ENCODE data around the gene HMGB2.

Gene HMGB2

DNA sequence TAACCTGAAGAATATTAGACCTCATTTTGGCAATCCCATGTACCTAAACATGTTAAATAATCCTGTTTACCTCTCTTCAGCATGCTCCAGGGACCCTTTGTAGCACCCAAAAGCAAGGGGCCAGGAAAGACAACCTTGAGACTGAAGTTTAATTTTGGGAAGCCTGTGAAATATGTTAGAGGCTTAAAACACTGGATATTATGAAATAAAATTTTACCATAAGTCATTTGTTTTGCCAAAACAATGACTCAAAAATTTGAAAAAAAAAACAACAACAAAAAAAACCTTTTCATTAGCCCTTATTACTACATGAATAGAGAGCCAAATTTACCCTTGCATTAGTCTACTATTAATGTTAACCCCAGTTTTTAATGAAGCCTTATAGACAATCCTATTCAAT lies 49.7 kb downstream of the HMGB2 start:
- DNase-seq (ENCODE audit: insufficient read length, low spot score) (no peak), FAIRE-seq (no peak)
- TF ChIP-seq TAF1 (IDR thresholded peaks at IDR 0.05; ENCODE audit: low read depth, low read length) (no peak), POU2F2 (IDR thresholded peaks at IDR 0.05; ENCODE audit: low read depth, low read length) (no peak), PAX5 (IDR thresholded peaks at IDR 0.05; ENCODE audit: insufficient read depth, low read length, severe bottlenecking) (no peak), POLR2AphosphoS5 (IDR thresholded peaks at IDR 0.05; ENCODE audit: low read depth, low read length) (no peak), SPI1 (IDR thresholded peaks at IDR 0.05; ENCODE audit: low read depth, low read length) (no peak), POLR2A (IDR thresholded peaks at IDR 0.05; ENCODE audit: low read depth, low read length) (no peak)

DNA sequence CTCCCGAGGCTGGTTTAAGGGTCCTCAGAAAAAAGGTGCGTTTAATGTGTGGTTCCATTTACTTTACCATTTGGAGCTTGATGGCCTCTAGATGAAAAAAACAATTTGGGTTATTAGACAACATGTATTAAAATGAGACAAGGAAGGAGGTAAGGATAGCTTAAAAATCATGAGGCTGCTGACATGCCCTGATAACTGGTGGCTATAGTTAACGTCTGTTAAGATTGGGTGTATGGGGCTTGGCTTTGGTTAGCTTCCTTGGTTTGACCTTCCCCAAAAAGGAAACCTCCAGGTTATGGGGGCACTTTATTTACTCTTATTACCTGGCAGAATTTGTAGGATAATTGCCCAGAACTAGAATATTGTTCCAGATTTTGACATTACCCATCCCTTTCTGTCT lies 51.5 kb downstream of the HMGB2 start:
- FAIRE-seq, result peak; percentile 71

DNA sequence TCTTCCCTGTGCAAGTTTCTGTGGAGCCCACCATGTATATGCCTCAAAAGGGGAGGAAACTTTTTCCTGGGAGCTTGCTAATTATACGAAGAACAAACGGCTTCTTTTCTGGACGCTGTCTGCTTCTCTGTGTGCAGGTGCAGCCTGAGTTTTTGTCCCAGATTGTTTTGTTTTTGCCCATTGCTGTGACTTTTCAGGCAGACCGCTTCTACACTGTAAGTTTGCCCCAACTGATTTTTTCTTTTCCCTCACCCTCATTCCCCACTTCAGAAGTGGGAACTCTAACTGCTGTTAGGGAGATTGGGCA lies 51.9 kb downstream of the HMGB2 start:
- DNase-seq (ENCODE audit: insufficient read length, low spot score), result no peak
- TF ChIP-seq POLR2AphosphoS5 (IDR thresholded peaks at IDR 0.05; ENCODE audit: low read depth, low read length) (no peak), SPI1 (IDR thresholded peaks at IDR 0.05; ENCODE audit: low read depth, low read length) (no peak), POU2F2 (IDR thresholded peaks at IDR 0.05; ENCODE audit: low read depth, low read length) (no peak)
- peak; percentile 9 for FAIRE-seq

More for the DNA sequence above, 51.5 kb downstream of the HMGB2 start:
- no peak for DNase-seq (ENCODE audit: insufficient read length, low spot score)
- TF ChIP-seq PAX5 (IDR thresholded peaks at IDR 0.05; ENCODE audit: insufficient read depth, low read length, severe bottlenecking) (no peak), SPI1 (IDR thresholded peaks at IDR 0.05; ENCODE audit: low read depth, low read length) (no peak), POU2F2 (IDR thresholded peaks at IDR 0.05; ENCODE audit: low read depth, low read length) (no peak), POLR2A (IDR thresholded peaks at IDR 0.05; ENCODE audit: low read depth, low read length) (no peak)

DNA sequence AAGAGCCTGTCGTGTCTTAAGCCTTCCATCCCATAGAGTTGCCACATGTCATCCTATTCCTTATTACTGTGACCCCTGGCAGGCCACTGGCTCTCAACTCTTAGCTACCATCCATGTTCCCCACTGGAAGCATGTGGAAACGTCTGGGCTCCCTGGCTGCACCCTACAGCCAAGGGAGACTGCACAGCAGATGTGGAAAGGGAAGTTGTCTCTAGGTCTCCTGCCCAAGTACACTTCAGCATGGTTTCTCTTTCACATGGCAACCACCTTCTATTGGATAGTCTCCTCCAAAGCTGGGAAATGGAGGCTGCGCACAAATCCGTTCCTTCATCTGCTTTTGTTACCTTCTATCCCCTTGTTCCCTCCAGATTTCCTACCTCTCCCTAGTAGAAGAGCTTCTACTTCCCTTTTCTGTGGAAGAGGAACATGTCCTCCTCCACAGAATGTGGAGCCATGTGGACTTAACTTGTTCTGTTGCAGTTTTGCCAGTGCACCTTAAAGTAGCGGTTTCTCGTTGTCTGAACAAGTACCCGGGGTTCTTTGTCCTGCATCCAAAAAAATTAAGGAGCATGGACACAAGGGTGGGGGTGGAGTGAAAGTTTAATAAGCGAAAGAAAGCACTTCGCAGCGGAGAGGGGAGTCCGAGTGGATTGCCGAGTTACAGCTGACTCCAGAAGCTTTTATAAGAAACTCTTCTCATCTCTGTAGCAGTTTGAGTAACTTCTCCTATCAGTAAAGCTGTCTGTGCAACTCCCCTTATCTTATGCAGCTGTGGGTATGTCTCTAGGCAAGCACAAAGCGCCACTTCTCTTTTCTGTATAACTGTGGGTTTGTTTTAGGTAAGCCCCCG lies 52.5 kb downstream of the HMGB2 start:
- DNase-seq (ENCODE audit: insufficient read length, low spot score), result no peak
- TF ChIP-seq PAX5 (IDR thresholded peaks at IDR 0.05; ENCODE audit: insufficient read depth, low read length, severe bottlenecking) (no peak), SPI1 (IDR thresholded peaks at IDR 0.05; ENCODE audit: low read depth, low read length) (peak; percentile 85)
- peak; percentile 76 for FAIRE-seq

Data from GM12891 (cell line).